Measurements from ENCODE around the gene ADAMTSL4. TPM values are rescaled to one million over a fixed set of nuclear protein-coding genes. Genes with fewer than 3 reads are reported as not detected.

The ADAMTSL4 gene
- total and polyA plus RNA-seq, 2 of the 8 experiments (the other 6 are each of a cell fraction or from before 2014, with no cell fraction given), result 4.2 to 5.4 TPM

GRCh38 chr1:150575072-150575489, 25.9 kb downstream of the ADAMTSL4 start:
- Histone ChIP-seq H3K4me3 (ENCODE audit: extremely low read depth in 1 of 4, insufficient read depth in 2 of 4, low read depth in 3 of 4, low read length in 4 of 4) (peak overlapping the region in 3 of 4 experiments; percentile 100; a peak in 6 of 8 replicates), H3K4me2 (ENCODE audit: insufficient read depth in 1 of 2, low read depth in 2 of 2, low read length in 2 of 2) (peak overlapping the region; percentile 72 to 78; a peak in 3 of 4 replicates), H4K5ac (ENCODE audit: insufficient read length, low read depth, low read length) (no peak overlapping the region), H3K79me1 (ENCODE audit: low read depth, low read length) (peaks cover 2% of the 10 kb centered on the region), H3K18ac (ENCODE audit: extremely low read depth, low read length) (no peak overlapping the region), H3K36me3 (ENCODE audit: control insufficient read depth in 2 of 4, insufficient read depth in 4 of 4, low read length in 3 of 4) (peaks cover 27 to 72% (median 43%) of the 10 kb centered on the region in 4 experiments), H4K8ac (ENCODE audit: extremely low read depth, insufficient read depth, low read length) (no peak overlapping the region), H3K23ac (ENCODE audit: insufficient read length) (no peak overlapping the region), H3K27ac (ENCODE audit: low read depth, low read length) (no peak overlapping the region), H3K27me3 (replicated peaks in 1 of 4; ENCODE audit: control insufficient read depth in 3 of 4, extremely low read depth in 1 of 4, insufficient read depth in 3 of 4, low read length in 3 of 4) (no peaks in the 10 kb centered on the region), H2BK15ac (ENCODE audit: low read length) (no peak overlapping the region), H4K91ac (replicated peaks; ENCODE audit: insufficient read length, low read length) (no peak overlapping the region), H3K23me2 (ENCODE audit: low read depth, low read length) (peaks cover 9% of the 10 kb centered on the region), H2BK5ac (ENCODE audit: low read depth, low read length) (no peak overlapping the region), H2BK20ac (ENCODE audit: low read length) (no peak overlapping the region), H2BK120ac (replicated peaks; ENCODE audit: low read depth, low read length) (no peak overlapping the region), H3K56ac (replicated peaks; ENCODE audit: insufficient read length, low read depth, low read length) (no peak overlapping the region), H3K9ac (replicated peaks in 1 of 4; ENCODE audit: extremely low read depth in 1 of 4, low read depth in 3 of 4, low read length in 3 of 4) (no peak overlapping the region; a peak in 1 of 7 replicates), H3K4me1 (replicated peaks in 1 of 4; ENCODE audit: control insufficient read depth in 3 of 4, insufficient read depth in 4 of 4, low read length in 3 of 4) (peaks cover 5 to 23% (median 14%) of the 10 kb centered on the region in 4 experiments; a peak in 6 of 7 replicates), H3K4ac (replicated peaks; ENCODE audit: insufficient read length, low read depth, low read length) (no peak overlapping the region), H3K79me2 (ENCODE audit: control insufficient read depth in 1 of 2, insufficient read depth in 2 of 2, low read length in 2 of 2) (peaks cover 38 to 81% of the 10 kb centered on the region in 2 experiments), H3K9me3 (ENCODE audit: insufficient read depth in 2 of 2, low read depth in 1 of 2, low read length in 1 of 2) (no peaks in the 10 kb centered on the region), H2BK12ac (ENCODE audit: low read depth, low read length) (no peak overlapping the region), H2AK5ac (ENCODE audit: low read depth, low read length) (no peak overlapping the region), H3K14ac (ENCODE audit: insufficient read length) (no peak overlapping the region), H4K20me1 (replicated peaks in 1 of 2; ENCODE audit: control insufficient read depth in 1 of 2, insufficient read depth in 2 of 2, low read length in 2 of 2) (peaks cover 29 to 37% of the 10 kb centered on the region in 2 experiments), H2AFZ (ENCODE audit: low read length) (no peak overlapping the region)
- POLR2A ChIA-PET (ENCODE audit: partially characterized antibody), result interaction anchor here (1.3 to 43.7 kb wide), 6 partner anchors 10 to 79 kb away, joined by 3 to 1380 read pairs (median 12); partner anchors contain the start of genes ADAMTSL4 and ENSA
- CTCF ChIA-PET (ENCODE audit: partially characterized antibody), result interaction anchor here (1.5 to 2.7 kb wide), 3 partner anchors 14 to 48 kb away, joined by 3 to 16 read pairs (median 4); no protein-coding TSS in a partner anchor
- no peak for TF ChIP-seq KDM4A (IDR thresholded peaks at IDR 0.05; ENCODE audit: low read depth, low read length, severe bottlenecking)
- 0 out of 2 replicates have a peak, but pooled peaks have one; percentile 7 for TF ChIP-seq ATF2 (IDR thresholded peaks at IDR 0.05; ENCODE audit: low read length)
- TF ChIP-seq TAF7 (optimal IDR thresholded peaks at IDR 0.05; ENCODE audit: borderline replicate concordance, low read depth, low read length), result peak; percentile 22
- FAIRE-seq (no peak), DNase-seq (ENCODE audit: low read depth in 1 of 2, low spot score in 2 of 2) (no peak)
- 91% methylated on average over 4 of the region's 4 CpGs; no CpG with 5 or more reads in 1 of the 2 experiments for WGBS, 2 experiments (ENCODE audit: extremely low coverage in 1 of 2, insufficient coverage in 1 of 2, insufficient read length in 1 of 2, insufficient replicate concordance in 2 of 2, low coverage in 1 of 2, low lambda C conversion rate in 2 of 2, missing lambda C conversion rate in 1 of 2)
